T-helper 1 cell treated with Interleukin-12 subunit alpha and Interleukin-12 subunit beta and Interleukin-4 antibody, amounts not matched to agents 30 ng/mL and 1 ng/mL, for 36 hours (primary cell): Measurements from ENCODE around the gene PAPPA2. TPM values are rescaled to one million over a fixed set of nuclear protein-coding genes. Genes with fewer than 3 reads are reported as not detected.

Experiments used
- intact Hi-C: fragments of 100-400 bp; cut with micrococcal nuclease; formaldehyde crosslinking; loops from one replicate; pipeline ENCODE4 v1.15.1; 2024
- total RNA-seq: library from RNA; stranded (reverse); gene quantifications from 2 replicates; pipeline ENCODE4 v1.2.3, GENCODE V29; 2022

Gene PAPPA2
- total RNA-seq, 1 donor from 2014 or later, result 0.12 TPM

DNA sequence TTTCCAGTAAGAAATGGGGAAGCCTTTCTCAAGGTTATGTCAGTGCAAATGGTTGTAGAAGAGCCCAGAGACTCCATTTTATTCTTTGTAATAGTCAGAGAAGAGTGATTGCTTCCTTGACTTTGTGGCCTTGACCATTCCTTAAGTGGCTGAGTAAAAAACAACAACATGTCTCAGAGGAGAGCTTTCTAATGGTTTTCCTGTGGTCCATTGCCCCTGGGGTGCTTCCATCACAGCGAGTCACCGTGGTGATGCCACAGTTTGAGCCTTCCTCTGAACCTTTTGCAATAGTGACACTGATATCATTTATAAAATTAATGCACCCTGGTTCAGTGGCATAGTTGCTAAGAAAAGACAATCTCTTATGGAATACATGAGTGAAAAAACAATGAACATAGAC is 38.6 kb downstream of the PAPPA2 start:
- intact Hi-C loops, result no loop called here

- intact Hi-C loops, result no loop called here
Measured at GRCh38 chr1:176504848-176505553, 42.0 kb downstream of the PAPPA2 start.

DNA sequence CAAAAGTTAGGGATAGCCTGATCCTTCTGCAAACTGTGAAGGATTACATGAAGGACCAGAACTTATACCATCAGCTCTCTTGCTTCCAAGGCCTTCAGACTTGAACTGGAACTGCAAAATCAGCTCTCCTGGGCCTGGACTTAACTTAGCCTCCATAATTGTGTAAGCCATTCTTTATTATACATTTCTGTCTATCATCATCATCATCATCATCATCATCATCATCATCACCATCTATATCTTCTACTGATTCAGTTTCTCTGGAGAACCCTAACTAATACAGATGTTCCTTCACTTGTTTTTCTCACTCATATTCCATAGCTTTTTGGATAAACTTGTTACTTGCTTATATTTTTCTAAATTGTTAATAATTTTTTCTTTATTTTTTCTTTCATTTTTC is 50.0 kb downstream of the PAPPA2 start:
- intact Hi-C loops, result no loop called here

GRCh38 chr1:176515310-176515709 is 52.3 kb downstream of the PAPPA2 start:
- intact Hi-C loops, result no loop called here

GRCh38 chr1:176517484-176517883 is 54.5 kb downstream of the PAPPA2 start:
- intact Hi-C loops, result no loop called here

DNA sequence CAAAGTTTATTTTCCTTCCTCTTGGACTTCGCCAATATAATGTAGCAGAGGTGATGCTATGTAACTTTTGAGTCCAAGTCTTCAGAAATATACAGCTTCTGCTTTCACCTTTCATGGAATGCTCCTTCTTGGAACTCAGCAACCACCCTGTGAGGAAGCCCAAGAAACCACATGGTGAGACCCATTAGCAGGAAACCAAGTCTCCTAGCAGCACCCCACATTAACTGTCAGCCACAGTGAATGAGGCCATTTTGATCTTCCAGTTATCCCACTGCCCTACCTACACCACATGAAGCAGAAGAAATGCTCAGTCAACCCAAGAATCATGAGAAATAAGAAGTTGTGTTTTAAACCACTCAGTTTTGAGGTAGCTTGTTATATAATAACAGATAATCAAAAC is 58.2 kb downstream of the PAPPA2 start:
- intact Hi-C loops, result no loop called here

- intact Hi-C loops, result no loop called here
Measured at GRCh38 chr1:176522310-176522845, 59.4 kb downstream of the PAPPA2 start.

GRCh38 chr1:176529395-176530090 is 66.6 kb downstream of the PAPPA2 start:
- intact Hi-C loops, result no loop called here

DNA sequence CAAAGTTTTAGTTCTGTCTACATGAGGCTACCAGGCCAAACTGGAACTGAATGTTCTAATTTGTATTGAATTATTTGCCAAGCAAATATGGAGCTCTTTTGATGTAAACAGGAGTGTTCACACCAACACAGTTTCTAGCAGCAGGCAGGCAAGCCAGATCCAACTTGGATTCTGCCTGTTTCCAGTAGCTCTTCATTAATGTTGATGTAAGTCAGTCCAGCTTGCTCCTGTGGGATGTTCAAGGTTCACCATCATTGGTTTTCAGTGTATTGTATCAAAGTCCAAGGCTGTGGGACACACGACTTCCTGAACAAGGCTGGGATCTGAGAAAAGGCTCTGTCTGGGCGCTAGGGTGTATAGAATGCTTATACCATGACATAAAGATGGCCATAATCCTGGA is 68.1 kb downstream of the PAPPA2 start:
- intact Hi-C loops, result no loop called here

DNA sequence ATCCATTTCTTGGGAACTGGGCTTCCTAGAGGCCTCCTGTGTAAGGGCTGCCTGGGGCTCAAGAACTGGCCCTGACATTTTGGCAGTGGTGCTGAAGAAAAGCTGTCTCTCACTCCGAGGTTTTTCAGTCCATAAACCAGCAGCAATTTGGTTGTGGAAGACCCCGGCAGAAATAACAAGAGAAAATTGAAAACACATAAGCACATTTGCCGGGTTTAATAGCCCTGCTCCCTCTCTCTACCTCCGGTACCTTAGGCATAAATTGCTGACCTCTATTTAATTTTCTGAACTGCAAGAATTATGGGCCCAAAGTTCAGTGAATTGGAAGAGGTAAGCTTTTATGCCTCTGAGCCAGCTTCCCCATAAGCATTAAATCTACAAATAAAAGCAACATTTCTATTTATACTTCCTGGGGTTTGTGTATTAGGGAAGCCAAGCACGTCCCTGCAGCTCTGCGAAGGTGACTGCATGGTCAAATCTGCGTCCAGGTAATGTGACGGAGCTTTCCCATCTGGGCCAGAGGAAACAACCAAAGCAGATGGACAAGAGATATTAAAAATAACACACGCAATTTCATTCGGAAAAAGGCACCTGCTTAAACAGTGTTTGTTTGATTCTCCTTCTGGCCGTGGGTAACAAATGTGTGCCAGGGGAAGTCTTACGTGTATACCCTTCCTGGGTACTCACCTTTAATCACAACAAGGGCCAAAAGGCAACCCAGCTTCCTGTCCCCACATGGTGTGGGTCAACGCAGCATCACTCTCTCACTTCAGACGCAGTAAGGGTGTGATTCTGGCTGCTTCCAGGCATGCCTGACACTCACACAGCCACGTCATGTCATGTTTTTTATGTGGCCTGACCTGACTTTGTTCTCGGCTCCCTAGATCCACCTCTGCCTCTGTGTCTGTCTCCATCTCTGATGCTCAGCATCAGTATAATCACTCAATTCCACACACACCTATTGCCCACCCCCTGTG is 69.2 kb downstream of the PAPPA2 start:
- intact Hi-C loops, result no loop called here

DNA sequence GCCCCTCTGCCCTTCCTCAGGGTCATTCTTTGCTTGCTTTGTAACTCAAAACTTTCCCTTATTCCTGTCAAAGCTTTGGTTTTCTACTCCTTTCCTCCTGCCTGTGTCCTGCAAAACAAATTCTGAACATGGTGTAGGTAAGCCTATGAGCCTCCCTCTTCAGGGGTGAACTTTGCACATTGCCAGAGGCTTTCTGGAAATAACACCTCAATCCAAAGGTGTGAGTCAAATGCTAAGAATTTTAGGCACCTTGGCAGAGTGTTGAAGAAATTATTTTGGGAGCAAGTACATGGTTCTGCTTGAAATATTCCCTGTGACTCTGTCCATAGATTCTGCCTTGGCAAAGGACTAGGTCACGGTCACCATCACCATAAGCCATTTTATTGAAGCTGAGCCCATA is 70.0 kb downstream of the PAPPA2 start:
- intact Hi-C loops, result no loop called here

DNA sequence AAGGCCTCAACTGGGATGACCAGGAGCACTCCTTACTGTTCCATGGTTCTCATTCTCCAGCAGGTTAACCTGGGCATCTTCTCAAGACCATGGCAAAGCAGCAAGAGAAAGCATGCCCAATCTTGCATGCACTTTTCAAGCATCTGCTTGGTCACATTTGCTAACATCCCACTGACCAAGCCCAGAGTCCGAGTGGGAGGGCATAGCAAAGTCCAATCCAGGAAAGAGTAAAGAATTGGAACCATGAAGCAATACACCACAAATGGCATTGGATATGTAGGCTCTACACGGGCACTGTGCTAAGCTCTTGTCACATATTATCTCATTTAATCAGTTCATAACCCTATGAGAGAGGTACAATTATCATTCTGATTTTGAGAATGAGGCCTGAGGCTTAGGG is 73.6 kb downstream of the PAPPA2 start:
- intact Hi-C loops, result no loop called here

- intact Hi-C loops, result no loop called here
Measured at GRCh38 chr1:176539018-176539417, 76.0 kb downstream of the PAPPA2 start.

DNA sequence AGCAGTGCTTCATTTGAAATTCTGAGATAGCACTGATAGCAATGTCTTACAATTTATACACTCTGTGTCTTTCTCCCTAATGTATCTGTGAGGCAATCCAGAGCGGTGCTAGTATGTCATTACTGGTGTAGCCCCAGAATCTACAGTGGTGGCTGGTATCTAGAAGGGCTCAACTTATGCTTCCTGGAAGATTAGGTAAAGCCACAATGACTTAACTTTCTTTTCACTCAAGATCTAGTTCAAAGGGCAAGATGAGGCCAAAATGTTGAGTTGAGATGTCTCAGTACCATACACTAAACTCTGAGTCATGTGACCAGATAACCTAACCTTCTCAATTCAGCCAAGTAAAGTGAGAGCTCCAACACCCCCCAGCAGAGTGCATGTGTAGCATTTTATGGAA is 77.5 kb downstream of the PAPPA2 start:
- intact Hi-C loops, result no loop called here

- intact Hi-C loops, result no loop called here
Measured at GRCh38 chr1:176541663-176542062, 78.7 kb downstream of the PAPPA2 start.

DNA sequence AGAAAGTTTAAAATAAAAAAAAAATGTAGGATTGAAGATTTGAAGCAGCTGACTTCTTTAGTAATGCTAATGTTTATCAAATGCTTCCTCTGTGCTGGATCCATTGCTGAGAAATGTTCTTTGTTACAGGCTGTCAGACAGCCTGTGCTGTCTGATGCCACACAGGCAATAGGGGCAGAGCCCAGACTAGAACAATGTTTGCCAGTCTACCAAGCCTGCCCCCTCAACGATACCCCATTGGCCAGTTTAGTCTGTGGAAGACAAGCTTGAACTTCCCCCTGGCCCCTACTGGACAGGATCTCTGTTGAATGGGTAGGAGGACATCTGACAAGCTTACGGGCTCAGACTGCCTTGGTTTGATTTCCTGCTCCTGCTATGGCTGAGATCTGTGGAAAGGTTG is 79.4 kb downstream of the PAPPA2 start:
- intact Hi-C loops, result no loop called here

DNA sequence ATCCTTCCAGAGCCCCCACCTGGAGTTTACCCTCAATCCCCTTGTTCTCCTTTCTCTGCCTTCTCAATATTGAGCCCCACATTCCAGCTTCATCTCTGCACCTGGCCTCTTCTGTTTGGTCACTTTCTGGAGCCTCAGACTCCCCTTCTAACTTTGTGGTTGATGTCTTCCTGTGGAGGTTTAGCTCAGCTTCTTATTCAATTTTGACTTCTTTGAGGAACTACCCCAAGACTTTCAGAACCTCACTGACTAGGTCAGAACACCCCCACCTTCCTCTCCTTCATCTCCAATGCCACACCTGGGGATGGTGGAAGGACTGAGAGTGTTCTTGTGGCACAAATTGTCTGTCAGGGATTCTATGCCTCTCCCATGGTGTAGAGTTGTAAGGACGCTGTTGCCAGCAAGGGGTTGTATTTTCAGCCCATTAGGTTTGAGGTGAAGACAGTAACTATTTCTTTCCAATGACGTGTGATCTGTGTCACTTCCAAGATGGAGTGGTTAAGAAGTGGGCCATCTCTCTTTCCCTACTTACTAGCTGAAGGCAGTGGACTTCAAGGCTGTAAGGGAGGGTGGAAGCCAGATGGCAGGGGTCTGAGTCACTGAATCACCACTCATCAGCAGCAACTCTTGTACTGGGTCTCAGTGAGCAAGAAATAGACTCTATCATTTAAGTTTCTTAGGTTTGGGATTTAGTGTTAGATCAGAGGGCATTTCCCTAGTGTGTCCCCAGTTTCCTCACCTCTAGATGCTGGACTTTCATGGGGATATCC is 80.6 kb downstream of the PAPPA2 start:
- intact Hi-C loops, result no loop called here

GRCh38 chr1:176545034-176545639 is 82.2 kb downstream of the PAPPA2 start:
- intact Hi-C loops, result no loop called here

DNA sequence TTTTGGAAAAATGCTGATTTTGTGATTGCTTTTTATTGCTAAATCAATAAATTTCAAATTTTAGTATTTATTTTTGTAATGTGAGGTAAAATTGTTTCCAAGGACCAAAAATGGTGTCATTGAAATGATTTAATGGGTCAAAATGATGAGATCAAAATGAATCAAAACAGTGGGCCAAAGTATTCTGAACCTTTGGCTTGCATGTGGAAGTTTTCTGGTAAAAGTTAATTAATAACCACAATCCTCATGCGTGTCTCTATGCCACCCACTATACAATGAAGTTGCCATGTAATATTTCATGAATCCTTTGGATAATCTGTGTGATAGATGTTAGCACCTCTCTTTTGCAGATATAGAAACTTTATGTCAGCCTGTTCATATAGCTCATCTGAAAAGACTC is 83.8 kb downstream of the PAPPA2 start:
- intact Hi-C loops, result no loop called here

GRCh38 chr1:176551146-176551545 is 88.2 kb downstream of the PAPPA2 start:
- intact Hi-C loops, result no loop called here
